Endothelial cell of umbilical vein (primary cell): Measurements from ENCODE around the gene FEN1. TPM values are rescaled to one million over a fixed set of nuclear protein-coding genes. Genes with fewer than 3 reads are reported as not detected.

ENCODE experiments used
- BruUV-seq: library from RNA; stranded (reverse); fragments of 400-500 nt; replicated peaks from 2 replicates; lab custom pipeline; 2021; lab: Mats Ljungman, UMichigan
- CTCF ChIA-PET: fragments of 300-600, 350-600 bp; sonication (Branson Sonifier 250); formaldehyde crosslinking; loops from one replicate; lab custom pipeline; 2021; ENCODE audit warnings: antibody characterized with exemption, inconsistent platforms; lab: Charles Lee
- POLR2A ChIA-PET: fragments of 300-600, 350-600 bp; sonication (Branson Sonifier 250); formaldehyde crosslinking; loops from one replicate; lab custom pipeline; 2021; ENCODE audit warnings: antibody characterized with exemption, inconsistent platforms; lab: Charles Lee
- DNase-seq: peaks from one replicate; pipeline ENCODE4 v3.0.0-alpha.2; 2011; ENCODE audit warnings: low read depth, low spot score
- FAIRE-seq: peaks from 2 replicates; lab custom pipeline; 2011; peaks lifted over from hg19 to GRCh38; lab: Jason Lieb, UNC
- H2AFZ ChIP-seq: 2 replicates; pipeline ENCODE4 v1.6.0; 2012; ENCODE audit warnings: low read depth, low read length, control low read depth, inconsistent platforms
- H3K27ac ChIP-seq: 2 replicates; pipeline ENCODE4 v1.5.1; 2011; ENCODE audit warnings: low read depth, mild to moderate bottlenecking, control low read depth, low read length, moderate library complexity; ENCODE audit not compliant: insufficient read depth
- H3K27me3 ChIP-seq, 2 experiments: 2 replicates each; pipeline versions ENCODE4 v1.6.0 to v1.6.1; 2011; ENCODE audit warnings: low read length in 2 of 2, mixed read lengths in 1 of 2; ENCODE audit not compliant: control insufficient read depth in 2 of 2, insufficient read depth in 2 of 2
- H3K36me3 ChIP-seq, 2 experiments: 2 replicates in 1 of 2; 3 replicates in 1 of 2; pipeline ENCODE4 v1.5.1; 2011; ENCODE audit warnings: low read length in 2 of 2, mild to moderate bottlenecking in 1 of 2, moderate library complexity in 1 of 2; ENCODE audit not compliant: control insufficient read depth in 2 of 2, insufficient read depth in 2 of 2; ENCODE audit errors: extremely low read depth in 1 of 2
- H3K4me1 ChIP-seq: 3 replicates; pipeline ENCODE4 v1.5.1; 2011; ENCODE audit warnings: mild to moderate bottlenecking, low read length; ENCODE audit not compliant: control insufficient read depth, insufficient read depth; ENCODE audit errors: extremely low read depth
- H3K4me2 ChIP-seq: 2 replicates; pipeline ENCODE4 v1.6.1; 2011; ENCODE audit warnings: low read length, control low read depth, mixed read lengths; ENCODE audit not compliant: insufficient read depth
- H3K4me3 ChIP-seq, 3 experiments: fragments of 200-600 bp in 1 of 3; sonication (generic), shearing (Covaris generic) in 1 of 3; replicated peaks in 1 of 3; 2 replicates each; pipeline ENCODE4 v1.5.1; 2011 to 2016; ENCODE audit warnings: control low read depth in 3 of 3, low read length in 3 of 3, mild to moderate bottlenecking in 2 of 3, inconsistent platforms in 1 of 3, low read depth in 1 of 3, moderate library complexity in 1 of 3; ENCODE audit not compliant: insufficient read depth in 1 of 3
- H3K79me2 ChIP-seq: 2 replicates; pipeline ENCODE4 v1.6.0; 2012; ENCODE audit warnings: low read length, inconsistent platforms; ENCODE audit not compliant: control insufficient read depth, insufficient read depth
- H3K9ac ChIP-seq: replicated peaks from 2 replicates; pipeline ENCODE3; 2011; ENCODE audit warnings: low read length, control low read depth; ENCODE audit not compliant: insufficient read depth; ENCODE audit errors: extremely low read depth
- H3K9me1 ChIP-seq: replicated peaks from 3 replicates; pipeline ENCODE4 v1.6.0; 2011; ENCODE audit warnings: mild to moderate bottlenecking, low read length; ENCODE audit not compliant: control insufficient read depth, insufficient read depth; ENCODE audit errors: extremely low read depth
- H3K9me3 ChIP-seq: replicated peaks from 2 replicates; pipeline ENCODE4 v1.5.1; 2012; ENCODE audit warnings: low read length, inconsistent platforms; ENCODE audit not compliant: control insufficient read depth, insufficient read depth
- H4K20me1 ChIP-seq: replicated peaks from 2 replicates; pipeline ENCODE3; 2011; ENCODE audit warnings: mild to moderate bottlenecking, low read length; ENCODE audit not compliant: control insufficient read depth, insufficient read depth; ENCODE audit errors: extremely low read depth
- EZH2 ChIP-seq: IDR thresholded peaks from 2 replicates; pipeline ENCODE4 v1.6.1; 2012; ENCODE audit warnings: borderline replicate concordance, low read depth, mild to moderate bottlenecking, moderate library complexity, low read length, inconsistent platforms; ENCODE audit not compliant: severe bottlenecking
- FOS ChIP-seq: IDR thresholded peaks from 2 replicates; pipeline ENCODE4 v1.6.1; 2011; ENCODE audit warnings: mild to moderate bottlenecking, low read length, moderate library complexity, borderline replicate concordance; ENCODE audit not compliant: insufficient read depth
- GATA2 ChIP-seq: IDR thresholded peaks from 2 replicates; pipeline ENCODE4 v1.7.0; 2011; ENCODE audit warnings: low read depth, mild to moderate bottlenecking, moderate library complexity, mixed read lengths, low read length; ENCODE audit not compliant: insufficient read length, insufficient read depth
- JUN ChIP-seq: IDR thresholded peaks from 2 replicates; pipeline ENCODE4 v1.6.1; 2011; ENCODE audit warnings: borderline replicate concordance, low read depth; ENCODE audit not compliant: insufficient read length, insufficient read depth
- MYC ChIP-seq: IDR thresholded peaks from one replicate; pipeline ENCODE4 v1.6.1; 2011; ENCODE audit warnings: mild to moderate bottlenecking, low read depth, low read length
- POLR2A ChIP-seq: IDR thresholded peaks from 2 replicates; pipeline ENCODE4 v1.6.1; 2012; ENCODE audit warnings: low read depth, mild to moderate bottlenecking, control low read depth, low read length
- POLR2AphosphoS5 ChIP-seq: IDR thresholded peaks from 2 replicates; pipeline ENCODE4 v1.6.1; 2012; ENCODE audit warnings: low read depth, mild to moderate bottlenecking, control low read depth, low read length, moderate library complexity; ENCODE audit not compliant: insufficient read depth
- dilution Hi-C: fragments of 300-500 bp; cut with MboI; formaldehyde crosslinking; loops from one replicate; pipeline ENCODE4 v1.15.0; 2019; ENCODE audit warnings: low sequenced_read_pairs; ENCODE audit not compliant: extremely low pct_ligation_motif_present
- intact Hi-C: fragments of 100-400 bp; cut with micrococcal nuclease; formaldehyde crosslinking; loops from one replicate; pipeline ENCODE4 v1.10.0; 2022
- polyA plus RNA-seq, 4 experiments: library from polyadenylated mRNA; depleted of rRNA in 3 of 4; stranded (reverse) in 3 of 4; unstranded in 1 of 4; fragments of >200 nt; gene quantifications; 2 replicates each; pipeline versions ENCODE4 v1.2.1 to v1.2.3, GENCODE V29; 2011 to 2012; ENCODE audit warnings: missing spikeins in 1 of 4
- total RNA-seq: library from RNA; stranded (reverse); gene quantifications from 2 replicates; pipeline ENCODE4 v1.2.3, GENCODE V29; 2021
- TF ChIP-seq, protein P1 (sequence below): IDR thresholded peaks from 2 replicates; pipeline ENCODE4 v1.6.1; 2011; ENCODE audit not compliant: insufficient read depth, insufficient read length
- TF ChIP-seq, protein P2 (sequence below), 2 donors: IDR thresholded peaks; 1 replicate in 1 of 2; 2 replicates in 1 of 2; pipeline ENCODE4 v1.5.1; 2011; ENCODE audit warnings: low read length in 2 of 2, mild to moderate bottlenecking in 2 of 2, moderate library complexity in 2 of 2, control low read depth in 1 of 2, inconsistent platforms in 1 of 2, low read depth in 1 of 2; ENCODE audit not compliant: insufficient read depth in 1 of 2; ENCODE audit errors: extremely low read depth in 1 of 2

Gene FEN1
- total and polyA plus RNA-seq, 2 donors (not counting 3 experiments of a cell fraction or from before 2014, with no cell fraction given) = 29.3 to 60.5 TPM

DNA sequence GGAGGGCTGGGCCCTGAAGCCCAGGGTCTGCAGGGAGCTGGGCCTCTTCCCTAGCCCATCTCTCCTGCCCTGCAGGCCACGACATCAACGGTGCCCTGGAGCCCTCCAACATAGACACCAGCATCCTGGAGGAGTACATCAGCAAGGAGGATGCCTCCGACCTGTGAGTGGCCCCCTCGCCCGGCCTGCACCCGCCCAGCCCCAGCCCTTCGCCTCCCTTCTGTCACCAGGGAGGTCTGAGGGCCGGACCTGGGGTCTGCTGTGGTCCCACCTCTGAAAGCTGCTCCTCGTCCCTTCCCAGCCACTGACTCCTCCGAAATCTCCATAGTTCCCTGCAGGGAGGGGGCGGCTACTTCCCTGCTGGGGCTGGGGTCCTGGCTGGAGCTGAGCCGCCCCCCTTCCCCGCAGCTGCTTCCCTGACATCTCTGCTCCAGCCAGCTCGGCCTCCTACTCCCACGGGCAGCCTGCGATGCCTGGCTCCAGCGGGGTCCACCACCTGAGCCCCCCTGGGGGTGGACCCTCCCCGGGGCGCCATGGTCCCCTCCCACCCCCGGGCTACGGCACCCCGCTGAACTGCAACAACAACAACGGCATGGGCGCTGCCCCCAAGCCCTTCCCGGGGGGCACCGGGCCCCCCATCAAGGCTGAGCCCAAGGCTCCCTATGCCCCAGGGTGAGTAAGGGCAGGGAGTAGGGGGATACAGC lies 27.0 kb upstream of the FEN1 start:
- dilution Hi-C loops (no loop called here), intact Hi-C loops (no loop called here)
- Histone ChIP-seq H3K36me3 (no peaks in the 10 kb centered on the region), H4K20me1 (no peaks in the 10 kb centered on the region), H3K9me1 (no peaks in the 10 kb centered on the region), H2AFZ (no peak overlapping the region), H3K27me3 (peaks cover 0 to 2% of the 10 kb centered on the region in 2 experiments), H3K79me2 (no peaks in the 10 kb centered on the region), H3K9me3 (no peaks in the 10 kb centered on the region), H3K9ac (no peak overlapping the region), H3K27ac (no peak overlapping the region), H3K4me1 (no peaks in the 10 kb centered on the region), H3K4me2 (no peak overlapping the region), H3K4me3 (no peak overlapping the region)
- no peak for FAIRE-seq
- TF ChIP-seq POLR2A (no peak), EZH2 (no peak), POLR2AphosphoS5 (no peak), JUN (no peak), GATA2 (no peak), MYC (no peak), FOS (no peak)
- TF ChIP-seq, protein P1, sequence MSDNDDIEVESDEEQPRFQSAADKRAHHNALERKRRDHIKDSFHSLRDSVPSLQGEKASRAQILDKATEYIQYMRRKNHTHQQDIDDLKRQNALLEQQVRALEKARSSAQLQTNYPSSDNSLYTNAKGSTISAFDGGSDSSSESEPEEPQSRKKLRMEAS = no peak
- TF ChIP-seq, protein P2, sequence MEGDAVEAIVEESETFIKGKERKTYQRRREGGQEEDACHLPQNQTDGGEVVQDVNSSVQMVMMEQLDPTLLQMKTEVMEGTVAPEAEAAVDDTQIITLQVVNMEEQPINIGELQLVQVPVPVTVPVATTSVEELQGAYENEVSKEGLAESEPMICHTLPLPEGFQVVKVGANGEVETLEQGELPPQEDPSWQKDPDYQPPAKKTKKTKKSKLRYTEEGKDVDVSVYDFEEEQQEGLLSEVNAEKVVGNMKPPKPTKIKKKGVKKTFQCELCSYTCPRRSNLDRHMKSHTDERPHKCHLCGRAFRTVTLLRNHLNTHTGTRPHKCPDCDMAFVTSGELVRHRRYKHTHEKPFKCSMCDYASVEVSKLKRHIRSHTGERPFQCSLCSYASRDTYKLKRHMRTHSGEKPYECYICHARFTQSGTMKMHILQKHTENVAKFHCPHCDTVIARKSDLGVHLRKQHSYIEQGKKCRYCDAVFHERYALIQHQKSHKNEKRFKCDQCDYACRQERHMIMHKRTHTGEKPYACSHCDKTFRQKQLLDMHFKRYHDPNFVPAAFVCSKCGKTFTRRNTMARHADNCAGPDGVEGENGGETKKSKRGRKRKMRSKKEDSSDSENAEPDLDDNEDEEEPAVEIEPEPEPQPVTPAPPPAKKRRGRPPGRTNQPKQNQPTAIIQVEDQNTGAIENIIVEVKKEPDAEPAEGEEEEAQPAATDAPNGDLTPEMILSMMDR (IDR thresholded peaks at IDR 0.05; ENCODE audit: extremely low read depth in 1 of 2, insufficient read depth in 1 of 2, low read depth in 1 of 2, low read length in 2 of 2) = no peak
- no TSS peak for BruUV-seq
- CTCF ChIA-PET = interaction anchor here (1.0 to 5.4 kb wide), 3 partner anchors 18 to 316 kb away, joined by 3 to 29 read pairs (median 6); no protein-coding TSS in a partner anchor
- no peak for DNase-seq
- POLR2A ChIA-PET = no interaction called here
